ENCODE data around the gene KRTAP19-3. TPM values are rescaled to one million over a fixed set of nuclear protein-coding genes. Genes with fewer than 3 reads are reported as not detected.

Gene KRTAP19-3
- total RNA-seq, 4 donors from 2014 or later = not detected

GRCh38 chr21:30443226-30443625 is 48.6 kb downstream of the KRTAP19-3 start:
- H3K9me3 ChIP-seq = no peaks in the 10 kb centered on the region
- no peaks in the 10 kb centered on the region for H3K36me3 ChIP-seq
- H3K4me1 ChIP-seq = no peaks in the 10 kb centered on the region
- intact Hi-C loops (cut with DNase I; ENCODE audit: low total_unique reads) = no loop called here
- DNase-seq = no peak
- no peaks in the 10 kb centered on the region for H3K27me3 ChIP-seq
- no peak overlapping the region for H3K4me3 ChIP-seq
- no peak overlapping the region for H3K27ac ChIP-seq
- in situ Hi-C loops (cut with MboI; ENCODE audit: low pct_ligation_motif_present in 1 of 4, low pct_unique_long_range_greater_than_20kb in 1 of 4, low sequenced_read_pairs in 3 of 4) = no loop called here
- TF ChIP-seq, protein P1, sequence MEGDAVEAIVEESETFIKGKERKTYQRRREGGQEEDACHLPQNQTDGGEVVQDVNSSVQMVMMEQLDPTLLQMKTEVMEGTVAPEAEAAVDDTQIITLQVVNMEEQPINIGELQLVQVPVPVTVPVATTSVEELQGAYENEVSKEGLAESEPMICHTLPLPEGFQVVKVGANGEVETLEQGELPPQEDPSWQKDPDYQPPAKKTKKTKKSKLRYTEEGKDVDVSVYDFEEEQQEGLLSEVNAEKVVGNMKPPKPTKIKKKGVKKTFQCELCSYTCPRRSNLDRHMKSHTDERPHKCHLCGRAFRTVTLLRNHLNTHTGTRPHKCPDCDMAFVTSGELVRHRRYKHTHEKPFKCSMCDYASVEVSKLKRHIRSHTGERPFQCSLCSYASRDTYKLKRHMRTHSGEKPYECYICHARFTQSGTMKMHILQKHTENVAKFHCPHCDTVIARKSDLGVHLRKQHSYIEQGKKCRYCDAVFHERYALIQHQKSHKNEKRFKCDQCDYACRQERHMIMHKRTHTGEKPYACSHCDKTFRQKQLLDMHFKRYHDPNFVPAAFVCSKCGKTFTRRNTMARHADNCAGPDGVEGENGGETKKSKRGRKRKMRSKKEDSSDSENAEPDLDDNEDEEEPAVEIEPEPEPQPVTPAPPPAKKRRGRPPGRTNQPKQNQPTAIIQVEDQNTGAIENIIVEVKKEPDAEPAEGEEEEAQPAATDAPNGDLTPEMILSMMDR (IDR thresholded peaks at IDR 0.05) = no peak

Small RNA genes lying within 50 kb of the gene (small RNA-seq; reads per million reads assigned to genes)
- 0 reads per million in 4 donors for gene AP000567.1
- 0 reads per million in 4 donors for gene KRTAP19-10P
- 0 reads per million in 4 donors for gene KRTAP19-11P
- 0 reads per million in 4 donors for gene KRTAP19-9P

Other genes starting within 250 kb of the KRTAP19-3 start
- not detected for gene KRTAP24-1, start 209.1 kb downstream of the KRTAP19-3 start, total RNA-seq
- not detected for gene KRTAP25-1, start 202.5 kb downstream of the KRTAP19-3 start, total RNA-seq
- not detected for gene KRTAP26-1, start 171.7 kb downstream of the KRTAP19-3 start, total RNA-seq
- not detected for gene KRTAP27-1, start 154.3 kb downstream of the KRTAP19-3 start, total RNA-seq
- not detected for gene KRTAP23-1, start 143.4 kb downstream of the KRTAP19-3 start, total RNA-seq
- gene KRTAP13-2, start 119.7 kb downstream of the KRTAP19-3 start, total RNA-seq = 1 to 10 TPM in 2 of 4 donors, not detected in 2; 1.7 to 2.7 TPM
- not detected for gene KRTAP13-1, start 96.0 kb downstream of the KRTAP19-3 start, total RNA-seq
- gene KRTAP13-3, start 66.1 kb downstream of the KRTAP19-3 start, total RNA-seq = not detected
- not detected for gene KRTAP13-4, start 61.8 kb downstream of the KRTAP19-3 start, total RNA-seq
- gene KRTAP15-1, start 51.7 kb downstream of the KRTAP19-3 start, total RNA-seq = not detected
- not detected for gene KRTAP19-1, start 11.6 kb downstream of the KRTAP19-3 start, total RNA-seq
- not detected for gene KRTAP19-2, start 4.6 kb downstream of the KRTAP19-3 start, total RNA-seq
- not detected for gene KRTAP19-4, start 5.2 kb upstream of the KRTAP19-3 start, total RNA-seq
- not detected for gene KRTAP19-5, start 10.1 kb upstream of the KRTAP19-3 start, total RNA-seq
- not detected for gene KRTAP19-6, start 49.9 kb upstream of the KRTAP19-3 start, total RNA-seq
- not detected for gene KRTAP19-7, start 69.3 kb upstream of the KRTAP19-3 start, total RNA-seq
- gene KRTAP22-2, start 98.4 kb upstream of the KRTAP19-3 start, total RNA-seq = not detected
- gene KRTAP6-3, start 100.4 kb upstream of the KRTAP19-3 start, total RNA-seq = not detected
- not detected for gene KRTAP6-2, start 106.9 kb upstream of the KRTAP19-3 start, total RNA-seq
- not detected for gene KRTAP22-1, start 109.1 kb upstream of the KRTAP19-3 start, total RNA-seq
- gene KRTAP6-1, start 121.9 kb upstream of the KRTAP19-3 start, total RNA-seq = not detected
- gene KRTAP20-1, start 124.4 kb upstream of the KRTAP19-3 start, total RNA-seq = not detected
- gene KRTAP20-4, start 128.6 kb upstream of the KRTAP19-3 start, total RNA-seq = not detected
- not detected for gene KRTAP20-2, start 143.2 kb upstream of the KRTAP19-3 start, total RNA-seq
- not detected for gene KRTAP20-3, start 150.9 kb upstream of the KRTAP19-3 start, total RNA-seq
- not detected for gene KRTAP21-3, start 226.8 kb upstream of the KRTAP19-3 start, total RNA-seq

Measured in transverse colon (tissue), 4 donors.